Measurements from ENCODE around the gene CTNNA3.

The CTNNA3 gene

DNA sequence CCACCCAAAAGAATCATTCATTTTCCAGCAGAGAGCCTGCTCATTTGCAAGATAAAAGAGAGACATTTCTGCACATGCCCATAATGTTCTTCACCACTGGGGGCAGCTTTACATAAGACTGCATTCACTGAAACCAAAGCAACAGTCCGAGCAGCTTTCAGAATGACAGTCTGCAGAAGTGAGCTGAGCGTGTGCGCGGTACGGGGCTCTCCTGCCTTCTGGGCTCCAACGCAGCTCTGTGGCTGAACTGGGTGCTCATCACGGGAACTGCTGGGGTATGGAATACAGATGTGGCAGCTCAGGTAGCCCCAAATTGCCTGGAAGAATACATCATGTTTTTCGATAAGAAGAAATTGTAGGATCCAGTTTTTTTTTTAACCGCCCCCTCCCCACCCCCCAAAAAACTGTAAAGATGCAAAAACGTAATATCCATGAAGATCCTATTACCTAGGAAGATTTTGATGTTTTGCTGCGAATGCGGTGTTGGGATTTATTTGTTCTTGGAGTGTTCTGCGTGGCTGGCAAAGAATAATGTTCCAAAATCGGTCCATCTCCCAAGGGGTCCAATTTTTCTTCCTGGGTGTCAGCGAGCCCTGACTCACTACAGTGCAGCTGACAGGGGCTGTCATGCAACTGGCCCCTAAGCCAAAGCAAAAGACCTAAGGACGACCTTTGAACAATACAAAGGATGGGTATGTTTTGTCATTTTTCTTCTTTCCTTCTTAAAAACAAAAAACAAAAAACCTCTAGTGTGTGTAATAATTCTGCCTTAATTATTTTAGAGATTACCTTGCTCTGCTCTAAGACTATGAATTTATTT is 769.9 kb downstream of the CTNNA3 start, which contains the start of gene LRRTM3:
TSS of gene LRRTM3 (plus strand) at position 141 of the 820 bp plus-strand sequence.
- no peaks in the 10 kb centered on the region for H3K9me3 ChIP-seq (ENCODE audit: control insufficient read depth, low read length)
- no peaks in the 10 kb centered on the region for H3K36me3 ChIP-seq (ENCODE audit: control insufficient read depth, insufficient read depth, low read length)
- peak within 1 kb of the TSS; percentile 12 for H3K4me3 ChIP-seq (ENCODE audit: extremely low read depth, insufficient read depth, low read length, poor library complexity, severe bottlenecking)
- 4 to 5% methylated on average over 6 to 8 of the region's 16 CpGs for WGBS, 2 experiments (ENCODE audit: insufficient coverage in 2 of 2)
- no peaks in the 10 kb centered on the region for H3K4me1 ChIP-seq (ENCODE audit: control insufficient read depth, insufficient read depth, low read length, poor library complexity, severe bottlenecking)
- no peak within 1 kb of the TSS for H3K27ac ChIP-seq (ENCODE audit: low read depth, low read length, severe bottlenecking)

DNA sequence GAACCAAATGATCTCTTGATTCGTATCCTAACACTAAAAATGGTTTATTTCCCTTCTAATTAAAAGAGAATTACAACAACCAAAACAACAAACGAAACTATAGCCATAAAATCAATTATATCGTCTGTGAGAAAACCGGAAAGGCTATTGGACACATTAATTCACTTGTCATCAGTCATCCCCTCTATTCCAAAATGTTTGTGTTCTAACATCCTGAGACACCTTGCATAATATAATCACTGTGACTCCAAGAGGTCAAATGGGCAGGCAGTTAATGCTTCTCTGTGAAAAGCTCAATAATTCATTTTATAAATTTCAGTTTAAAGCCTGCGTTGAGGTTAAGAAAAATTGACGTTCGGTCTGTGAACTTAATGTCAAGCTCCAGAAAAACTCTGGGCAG is 770.6 kb downstream of the CTNNA3 start:
- H3K27ac ChIP-seq (ENCODE audit: low read depth, low read length, severe bottlenecking), result no peak overlapping the region
- H3K9me3 ChIP-seq (ENCODE audit: control insufficient read depth, low read length), result no peaks in the 10 kb centered on the region
- no peaks in the 10 kb centered on the region for H3K4me1 ChIP-seq (ENCODE audit: control insufficient read depth, insufficient read depth, low read length, poor library complexity, severe bottlenecking)
- WGBS, 2 experiments (ENCODE audit: insufficient coverage in 2 of 2), result 22 to 36% methylated on average over 6 of the region's 7 CpGs
- H3K36me3 ChIP-seq (ENCODE audit: control insufficient read depth, insufficient read depth, low read length), result no peaks in the 10 kb centered on the region
- H3K4me3 ChIP-seq (ENCODE audit: extremely low read depth, insufficient read depth, low read length, poor library complexity, severe bottlenecking), result no peak overlapping the region

DNA sequence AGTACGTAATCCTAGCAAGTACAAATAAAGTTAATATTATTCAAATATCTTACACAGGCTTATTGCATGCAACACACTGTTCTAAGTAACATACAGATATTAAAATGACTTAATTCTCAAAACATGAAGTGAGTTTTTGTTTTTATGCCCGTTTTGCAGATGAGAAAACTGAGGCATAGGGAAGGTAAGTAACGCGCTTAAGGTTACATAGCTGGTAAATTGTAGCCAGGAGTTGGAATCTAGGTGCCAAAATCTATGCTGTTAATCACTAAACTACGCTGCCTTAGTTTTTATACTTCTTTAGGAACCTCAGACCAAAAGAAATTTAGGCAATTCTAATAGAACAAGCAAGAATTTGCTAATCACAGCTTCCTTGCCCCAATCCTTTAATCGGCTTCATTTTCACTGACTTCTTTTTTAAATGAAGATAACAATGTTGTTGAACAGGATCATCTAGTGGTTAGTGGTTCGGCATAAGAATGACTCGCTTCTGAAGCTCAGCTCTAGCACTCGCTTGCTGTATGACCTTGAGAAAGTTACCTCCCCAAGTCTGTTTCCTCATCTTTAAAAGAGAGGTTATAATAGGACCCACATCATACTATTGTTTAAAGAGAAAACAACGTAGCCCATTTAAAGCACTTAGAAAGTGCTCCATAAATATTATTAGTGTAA is 771.2 kb downstream of the CTNNA3 start:
- 60 to 80% methylated on average over 1 to 5 of the region's 10 CpGs for WGBS, 2 experiments (ENCODE audit: insufficient coverage in 2 of 2)
- Histone ChIP-seq H3K4me1 (ENCODE audit: control insufficient read depth, insufficient read depth, low read length, poor library complexity, severe bottlenecking) (no peaks in the 10 kb centered on the region), H3K27ac (ENCODE audit: low read depth, low read length, severe bottlenecking) (no peak overlapping the region), H3K4me3 (ENCODE audit: extremely low read depth, insufficient read depth, low read length, poor library complexity, severe bottlenecking) (no peak overlapping the region), H3K36me3 (ENCODE audit: control insufficient read depth, insufficient read depth, low read length) (no peaks in the 10 kb centered on the region), H3K9me3 (ENCODE audit: control insufficient read depth, low read length) (no peaks in the 10 kb centered on the region)

DNA sequence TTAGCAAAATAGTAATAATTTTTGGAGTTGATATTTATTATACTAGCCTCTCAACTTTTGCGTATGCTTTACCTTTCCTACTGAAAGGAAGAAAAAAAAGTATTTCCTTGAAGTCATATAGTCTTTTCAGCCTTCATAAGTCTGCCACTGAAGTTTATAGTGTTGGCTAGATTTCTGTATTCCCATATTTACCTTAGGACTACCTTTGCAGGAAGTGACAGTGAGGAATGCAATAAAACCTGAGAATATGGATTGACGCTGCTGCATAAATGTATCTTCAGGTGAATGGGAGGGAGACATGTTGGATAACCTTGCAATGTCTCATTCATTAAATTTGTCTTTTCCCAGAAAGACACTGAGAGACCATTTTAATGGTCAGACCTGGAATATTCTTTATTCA is 776.7 kb downstream of the CTNNA3 start:
- 100% methylated on average over 1 of the region's 2 CpGs; no CpG with 5 or more reads in 1 of the 2 experiments for WGBS, 2 experiments (ENCODE audit: insufficient coverage in 2 of 2)

DNA sequence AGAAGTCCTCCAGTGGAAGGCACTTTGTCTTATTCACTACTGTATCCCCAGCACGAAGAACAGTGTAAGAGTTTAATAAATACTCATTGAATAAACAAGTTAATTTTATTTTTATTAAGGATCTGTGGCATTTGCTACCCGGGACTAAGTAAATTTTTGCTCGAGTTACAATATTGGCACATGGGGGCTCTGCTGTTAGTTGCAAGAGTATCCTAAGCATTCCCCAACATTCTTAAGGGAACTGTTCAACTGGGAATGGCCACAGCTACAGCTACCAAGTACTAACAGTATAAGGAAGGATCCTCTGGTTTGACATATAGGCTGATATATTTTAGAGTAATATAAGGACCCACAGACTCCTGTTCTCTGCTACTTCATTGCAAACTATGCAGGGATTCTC is 778.9 kb downstream of the CTNNA3 start:
- no peak overlapping the region for H3K4me3 ChIP-seq (ENCODE audit: extremely low read depth, insufficient read depth, low read length, poor library complexity, severe bottlenecking)
- no CpG with 5 or more reads among the region's 3 CpGs for WGBS, 2 experiments (ENCODE audit: insufficient coverage in 2 of 2)
- no peaks in the 10 kb centered on the region for H3K4me1 ChIP-seq (ENCODE audit: control insufficient read depth, insufficient read depth, low read length, poor library complexity, severe bottlenecking)
- H3K36me3 ChIP-seq (ENCODE audit: control insufficient read depth, insufficient read depth, low read length), result no peaks in the 10 kb centered on the region
- no peaks in the 10 kb centered on the region for H3K9me3 ChIP-seq (ENCODE audit: control insufficient read depth, low read length)
- no peak overlapping the region for H3K27ac ChIP-seq (ENCODE audit: low read depth, low read length, severe bottlenecking)

More for the DNA sequence above, 776.7 kb downstream of the CTNNA3 start:
- Histone ChIP-seq H3K36me3 (ENCODE audit: control insufficient read depth, insufficient read depth, low read length) (no peaks in the 10 kb centered on the region), H3K4me1 (ENCODE audit: control insufficient read depth, insufficient read depth, low read length, poor library complexity, severe bottlenecking) (no peaks in the 10 kb centered on the region), H3K4me3 (ENCODE audit: extremely low read depth, insufficient read depth, low read length, poor library complexity, severe bottlenecking) (no peak overlapping the region), H3K9me3 (ENCODE audit: control insufficient read depth, low read length) (no peaks in the 10 kb centered on the region), H3K27ac (ENCODE audit: low read depth, low read length, severe bottlenecking) (no peak overlapping the region)

DNA sequence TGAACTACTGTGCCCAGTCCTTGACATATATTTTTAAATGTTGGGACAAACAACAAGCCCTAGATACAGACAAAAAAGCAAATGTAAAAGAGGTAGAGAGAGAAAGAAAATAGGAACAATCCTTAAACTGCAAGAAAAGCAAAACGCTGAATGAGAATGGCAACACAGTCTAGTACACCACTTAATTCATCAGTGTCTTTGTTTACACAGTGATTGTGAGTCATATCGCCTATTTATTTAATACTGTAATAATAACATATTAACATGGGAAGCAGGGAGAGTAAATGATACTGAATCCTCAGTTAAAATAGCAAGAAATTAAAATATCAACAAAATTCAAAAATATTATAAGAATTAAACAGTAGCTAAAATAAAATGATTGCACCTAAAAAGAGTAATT is 780.0 kb downstream of the CTNNA3 start:
- Histone ChIP-seq H3K4me1 (ENCODE audit: control insufficient read depth, insufficient read depth, low read length, poor library complexity, severe bottlenecking) (no peaks in the 10 kb centered on the region), H3K9me3 (ENCODE audit: control insufficient read depth, low read length) (no peaks in the 10 kb centered on the region), H3K36me3 (ENCODE audit: control insufficient read depth, insufficient read depth, low read length) (no peaks in the 10 kb centered on the region), H3K27ac (ENCODE audit: low read depth, low read length, severe bottlenecking) (no peak overlapping the region), H3K4me3 (ENCODE audit: extremely low read depth, insufficient read depth, low read length, poor library complexity, severe bottlenecking) (no peak overlapping the region)
- WGBS, 2 experiments (ENCODE audit: insufficient coverage in 2 of 2), result no CpG with 5 or more reads among the region's 2 CpGs

DNA sequence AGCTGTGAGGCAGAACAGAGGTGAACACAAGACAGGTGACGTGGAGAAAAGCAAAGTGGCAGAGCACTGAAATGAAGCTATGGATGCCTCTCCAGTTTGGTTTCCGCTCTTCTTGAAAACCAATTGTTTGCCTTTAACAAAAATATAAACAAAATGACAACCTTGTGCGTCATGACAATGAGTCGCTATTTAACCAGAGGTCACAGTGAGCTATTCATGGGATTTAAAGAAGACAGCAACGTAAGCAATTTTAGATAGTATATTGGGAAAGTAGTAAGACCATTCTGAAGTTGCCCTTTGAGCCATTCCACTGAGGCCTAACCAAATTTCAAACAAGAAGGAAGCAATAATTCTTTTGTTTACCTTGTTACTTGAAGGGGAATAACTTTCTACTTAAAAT is 785.3 kb downstream of the CTNNA3 start:
- no peak overlapping the region for H3K27ac ChIP-seq (ENCODE audit: low read depth, low read length, severe bottlenecking)
- no peaks in the 10 kb centered on the region for H3K9me3 ChIP-seq (ENCODE audit: control insufficient read depth, low read length)
- 85 to 100% methylated on average over 1 to 4 of the region's 5 CpGs for WGBS, 2 experiments (ENCODE audit: insufficient coverage in 2 of 2)
- H3K4me1 ChIP-seq (ENCODE audit: control insufficient read depth, insufficient read depth, low read length, poor library complexity, severe bottlenecking), result no peaks in the 10 kb centered on the region
- no peaks in the 10 kb centered on the region for H3K36me3 ChIP-seq (ENCODE audit: control insufficient read depth, insufficient read depth, low read length)
- no peak overlapping the region for H3K4me3 ChIP-seq (ENCODE audit: extremely low read depth, insufficient read depth, low read length, poor library complexity, severe bottlenecking)

DNA sequence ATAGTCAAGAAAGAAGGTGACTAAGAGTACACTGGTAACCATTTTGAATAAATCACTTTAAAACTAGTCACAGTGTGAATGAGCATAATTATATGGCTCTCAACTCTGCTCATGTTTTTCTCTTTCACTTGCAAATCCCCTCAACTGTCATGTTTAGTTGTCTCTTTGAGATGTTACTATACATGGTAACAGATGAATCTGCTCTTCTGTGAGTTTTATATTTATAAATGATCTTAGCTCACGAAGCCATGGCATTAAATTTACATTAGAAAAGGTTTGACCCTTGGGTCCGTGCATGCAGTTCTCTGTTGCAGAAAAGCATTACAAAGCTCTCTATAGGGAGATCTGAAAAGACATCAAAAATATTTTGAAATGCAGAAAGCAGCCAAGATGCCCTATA is 803.1 kb downstream of the CTNNA3 start:
- no CpG with 5 or more reads among the region's 2 CpGs for WGBS, 2 experiments (ENCODE audit: insufficient coverage in 2 of 2)
- Histone ChIP-seq H3K27ac (ENCODE audit: low read depth, low read length, severe bottlenecking) (no peak overlapping the region), H3K4me3 (ENCODE audit: extremely low read depth, insufficient read depth, low read length, poor library complexity, severe bottlenecking) (no peak overlapping the region), H3K9me3 (ENCODE audit: control insufficient read depth, low read length) (no peaks in the 10 kb centered on the region), H3K4me1 (ENCODE audit: control insufficient read depth, insufficient read depth, low read length, poor library complexity, severe bottlenecking) (no peaks in the 10 kb centered on the region), H3K36me3 (ENCODE audit: control insufficient read depth, insufficient read depth, low read length) (no peaks in the 10 kb centered on the region)

DNA sequence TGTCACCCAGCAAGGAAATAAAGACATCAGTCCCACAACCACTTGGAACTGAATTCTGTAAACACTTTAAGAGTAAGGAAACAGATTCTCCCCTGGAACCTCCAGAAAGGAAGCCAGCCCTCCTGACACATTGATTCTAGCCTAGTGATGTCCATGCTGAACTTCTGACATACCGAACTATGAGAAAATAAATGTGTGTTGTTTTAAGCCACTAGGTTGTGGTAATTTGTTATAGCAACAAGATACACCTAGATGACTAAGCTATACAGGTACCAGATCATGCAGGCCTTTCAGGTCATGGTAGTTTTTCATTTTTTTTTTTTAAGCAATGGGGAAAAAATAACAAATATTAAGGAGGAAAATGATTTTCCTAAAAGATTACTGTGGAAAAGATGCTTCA is 807.8 kb downstream of the CTNNA3 start:
- WGBS, 2 experiments (ENCODE audit: insufficient coverage in 2 of 2), result no CpG with 5 or more reads among the region's 1 CpG
- Histone ChIP-seq H3K36me3 (ENCODE audit: control insufficient read depth, insufficient read depth, low read length) (no peaks in the 10 kb centered on the region), H3K4me1 (ENCODE audit: control insufficient read depth, insufficient read depth, low read length, poor library complexity, severe bottlenecking) (no peaks in the 10 kb centered on the region), H3K9me3 (ENCODE audit: control insufficient read depth, low read length) (no peaks in the 10 kb centered on the region), H3K27ac (ENCODE audit: low read depth, low read length, severe bottlenecking) (no peak overlapping the region), H3K4me3 (ENCODE audit: extremely low read depth, insufficient read depth, low read length, poor library complexity, severe bottlenecking) (no peak overlapping the region)

DNA sequence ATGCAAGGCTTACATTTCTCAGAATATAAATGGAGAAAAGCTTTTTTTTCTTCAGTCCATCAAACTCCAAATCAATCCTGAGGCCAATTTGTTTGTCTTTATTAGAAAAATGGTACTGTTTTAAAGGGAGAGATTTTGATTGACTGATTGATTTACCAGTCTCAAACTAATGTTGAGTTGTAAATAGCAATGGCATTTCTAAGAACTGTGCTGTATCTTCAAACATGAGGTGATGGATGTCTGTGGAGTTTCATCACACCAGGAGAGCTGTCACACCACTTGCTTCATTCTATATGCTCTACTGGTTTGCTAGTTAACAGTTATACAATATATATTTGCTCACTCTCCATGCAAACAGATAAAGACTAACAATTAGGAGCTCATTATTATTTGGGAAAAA is 809.1 kb downstream of the CTNNA3 start:
- Histone ChIP-seq H3K4me1 (ENCODE audit: control insufficient read depth, insufficient read depth, low read length, poor library complexity, severe bottlenecking) (no peaks in the 10 kb centered on the region), H3K27ac (ENCODE audit: low read depth, low read length, severe bottlenecking) (no peak overlapping the region), H3K9me3 (ENCODE audit: control insufficient read depth, low read length) (no peaks in the 10 kb centered on the region), H3K36me3 (ENCODE audit: control insufficient read depth, insufficient read depth, low read length) (no peaks in the 10 kb centered on the region), H3K4me3 (ENCODE audit: extremely low read depth, insufficient read depth, low read length, poor library complexity, severe bottlenecking) (no peak overlapping the region)

DNA sequence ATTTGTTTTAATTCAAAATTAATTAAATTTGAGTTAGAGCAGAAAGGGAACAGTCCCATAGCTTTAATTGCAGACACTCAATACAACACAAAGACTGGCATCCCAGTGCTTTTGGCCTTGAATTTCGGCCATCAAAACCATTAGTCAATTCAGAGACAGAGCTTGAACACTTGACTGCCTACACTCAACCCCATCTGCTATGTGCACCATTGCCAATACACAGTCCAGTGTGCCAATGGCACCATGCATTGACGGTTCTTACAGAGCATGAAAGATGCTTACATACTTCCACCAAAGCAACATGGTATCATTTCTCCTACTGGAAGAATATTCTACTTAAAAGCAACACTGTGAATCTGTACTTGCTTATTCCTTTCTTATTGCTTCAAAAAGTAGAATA is 813.7 kb downstream of the CTNNA3 start:
- Histone ChIP-seq H3K4me3 (ENCODE audit: extremely low read depth, insufficient read depth, low read length, poor library complexity, severe bottlenecking) (no peak overlapping the region), H3K27ac (ENCODE audit: low read depth, low read length, severe bottlenecking) (no peak overlapping the region), H3K9me3 (ENCODE audit: control insufficient read depth, low read length) (no peaks in the 10 kb centered on the region), H3K36me3 (ENCODE audit: control insufficient read depth, insufficient read depth, low read length) (no peaks in the 10 kb centered on the region), H3K4me1 (ENCODE audit: control insufficient read depth, insufficient read depth, low read length, poor library complexity, severe bottlenecking) (no peaks in the 10 kb centered on the region)
- WGBS, 2 experiments (ENCODE audit: insufficient coverage in 2 of 2), result 91 to 92% methylated on average over 1 to 2 of the region's 2 CpGs

Measured in mesodermal cell (in vitro differentiated cells).